NCI-H748 (cell line): ENCODE data around the gene SLFN5.
"Not testable (repeated sequence)": the region's sequence is repeated elsewhere in the genome, so short reads cannot be mapped to it uniquely, and the experiment has no call there.

Source experiments
- DNase-seq: peaks from one replicate; lab custom pipeline; 2025; ENCODE audit not compliant: unreplicated experiment; lab: John Stamatoyannopoulos, UW

The SLFN5 gene

DNA sequence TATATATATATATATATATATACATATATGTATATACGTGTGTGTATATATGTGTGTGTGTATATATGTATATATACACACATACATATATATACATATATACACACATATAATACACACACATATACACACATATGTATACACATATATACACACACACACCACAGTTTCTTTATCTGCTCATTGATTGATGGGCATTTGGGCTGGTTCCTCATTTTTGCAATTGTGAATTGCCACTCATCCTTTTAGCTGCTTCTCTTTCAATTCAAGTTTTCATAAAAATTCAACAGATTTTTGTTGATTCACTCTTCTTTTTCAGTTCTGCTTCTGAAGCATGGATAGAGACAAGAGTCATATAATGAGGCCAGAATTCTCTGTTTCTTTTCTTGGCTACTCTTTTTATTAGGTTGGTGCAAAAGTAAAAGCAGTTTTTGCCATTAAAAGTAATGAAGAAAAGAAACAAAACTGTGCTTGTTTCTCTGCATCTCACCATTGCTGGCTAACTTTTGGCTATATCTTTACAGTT is 44.5 kb downstream of the SLFN5 start:
- DNase-seq: no peak

DNA sequence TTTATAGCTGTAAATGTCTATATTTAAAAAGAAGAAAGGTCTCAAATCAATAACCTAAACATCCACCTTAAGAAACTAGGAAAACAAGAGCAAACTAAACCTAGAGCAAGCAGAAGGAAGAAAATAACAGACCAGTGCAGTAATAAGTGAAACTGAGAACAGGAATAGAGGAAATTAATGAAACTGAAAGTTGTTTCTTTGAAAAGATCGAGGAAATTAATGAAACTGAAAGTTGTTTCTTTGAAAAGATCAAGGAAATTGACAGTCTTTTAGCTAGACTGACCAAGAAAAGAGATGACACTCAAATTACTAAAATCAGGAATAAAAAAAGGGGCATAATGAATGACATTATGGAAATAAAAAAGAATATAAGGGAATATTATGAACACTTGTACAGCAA is 46.4 kb downstream of the SLFN5 start:
- no peak for DNase-seq

DNA sequence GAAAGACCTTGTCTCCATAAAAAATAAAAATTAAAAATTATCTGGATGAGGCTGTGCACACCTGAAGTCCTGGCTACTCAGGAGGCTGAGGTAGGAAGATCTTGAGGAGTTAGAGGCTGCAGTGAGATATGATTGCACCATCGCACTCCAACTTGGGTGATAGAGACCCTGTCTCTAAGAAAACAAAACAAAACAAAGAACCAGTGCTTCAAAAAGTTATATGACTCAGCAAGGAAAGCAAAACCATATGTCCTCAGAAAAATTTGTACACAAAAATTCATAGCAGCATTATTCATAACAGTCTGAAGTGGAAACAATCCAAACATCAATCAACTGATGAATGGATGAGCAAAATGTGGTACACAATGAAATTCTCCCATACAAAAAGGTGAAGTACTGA is 48.9 kb downstream of the SLFN5 start:
- DNase-seq: no peak

DNA sequence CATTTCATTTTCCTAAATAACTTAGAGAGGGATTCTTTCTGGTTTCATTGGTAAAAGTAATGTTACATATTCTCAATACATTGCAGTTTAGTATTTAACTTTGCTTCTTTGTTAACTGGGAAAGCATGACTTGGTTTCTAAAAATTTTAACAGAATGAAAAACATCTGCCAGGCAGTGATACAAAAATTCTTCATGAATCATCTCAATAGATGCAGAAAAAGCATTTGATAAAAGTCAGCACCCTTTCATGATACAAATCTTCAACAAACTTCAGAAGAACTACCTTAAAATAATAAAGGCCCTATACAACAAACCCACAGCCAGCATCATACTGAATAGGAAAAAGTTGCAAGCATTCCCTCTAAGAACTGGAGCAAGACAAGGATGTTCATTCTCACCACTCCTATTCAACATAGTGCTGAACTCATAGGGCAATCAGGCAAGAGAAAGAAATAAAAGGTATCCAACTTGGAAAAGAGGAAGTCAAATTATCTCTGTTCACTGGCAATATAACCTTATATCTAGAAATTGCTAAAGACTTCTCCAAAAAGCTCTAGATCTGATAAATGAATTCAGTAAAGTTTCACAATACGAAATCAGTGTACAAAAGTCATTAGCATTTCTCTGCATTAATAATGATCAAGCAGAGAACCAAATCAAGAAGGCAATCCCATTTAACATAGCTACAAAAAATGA is 50.4 kb downstream of the SLFN5 start:
- no peak for DNase-seq

DNA sequence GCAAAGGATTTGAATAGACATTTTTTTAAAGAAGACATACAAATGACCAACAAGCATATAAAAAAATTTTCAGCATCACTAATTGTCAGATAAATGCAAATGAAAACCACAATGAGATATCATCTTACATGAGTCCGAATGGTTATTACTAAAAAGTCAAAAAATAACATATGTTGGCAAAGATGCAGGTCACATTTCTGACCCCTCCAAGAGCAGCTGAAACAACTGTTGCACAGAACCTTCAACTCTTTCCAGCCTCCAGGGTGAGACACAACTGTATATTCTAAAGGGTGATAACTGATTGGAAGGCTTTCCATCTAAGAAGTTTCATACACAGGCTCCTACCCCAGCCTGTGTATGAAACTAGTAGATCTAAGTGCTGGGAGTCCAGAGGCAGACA is 51.9 kb downstream of the SLFN5 start:
- no peak for DNase-seq

DNA sequence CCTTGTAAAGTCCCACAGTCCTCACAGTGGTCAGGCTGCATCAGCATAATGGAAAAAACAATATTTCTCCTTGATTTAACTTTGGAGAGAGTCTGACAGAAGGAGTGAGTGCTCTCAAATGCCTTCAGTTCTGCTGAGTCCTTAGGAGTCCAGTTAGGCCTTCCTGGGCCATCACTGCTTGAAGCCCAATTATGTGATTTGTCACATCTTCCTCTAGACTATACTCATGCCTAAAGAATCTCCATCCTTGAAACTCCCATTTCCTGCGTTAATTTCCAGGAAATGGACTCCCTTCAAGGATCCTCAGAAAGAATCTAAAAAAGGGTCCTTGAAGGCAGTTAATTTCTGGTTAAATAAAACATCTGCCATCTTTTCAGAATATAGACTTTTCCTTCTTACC is 52.8 kb downstream of the SLFN5 start:
- DNase-seq: no peak

DNA sequence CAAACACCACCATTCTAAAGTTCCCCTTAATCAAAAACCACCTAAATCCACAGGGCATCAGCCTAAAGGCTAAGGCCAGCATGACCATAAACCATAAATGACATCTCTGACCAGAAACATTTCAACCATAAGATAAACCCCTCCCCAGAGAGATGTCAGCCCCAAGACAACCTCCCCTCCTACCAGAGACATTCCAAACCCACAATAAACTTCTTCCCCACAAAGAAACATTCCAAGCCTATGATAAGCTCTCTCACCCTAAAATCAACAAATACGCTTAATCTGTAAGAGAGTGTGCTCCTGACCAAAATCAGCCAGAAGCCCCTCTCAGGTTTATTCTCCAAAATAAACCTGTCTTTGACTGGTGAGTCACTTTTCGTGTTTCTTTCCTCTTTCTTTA is 54.8 kb downstream of the SLFN5 start:
- DNase-seq: no peak

DNA sequence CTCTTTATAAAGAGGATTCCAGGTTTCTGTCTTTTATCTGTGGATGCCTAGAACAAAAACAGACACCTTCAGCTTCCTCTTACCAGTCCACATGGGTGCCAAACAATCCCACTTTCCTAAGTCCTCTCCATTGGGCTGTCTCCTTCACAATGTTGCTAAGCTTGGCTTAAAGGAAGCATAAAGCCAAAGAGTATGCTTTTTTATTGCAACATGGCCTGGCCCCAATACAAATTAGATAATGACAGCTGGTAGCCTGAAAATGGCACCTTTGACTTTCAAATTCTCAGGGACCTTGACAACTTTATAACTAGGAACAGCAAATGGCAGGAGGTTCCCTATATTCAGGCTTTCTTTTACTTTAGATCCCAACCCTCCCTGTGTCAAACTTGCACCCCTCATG is 55.8 kb downstream of the SLFN5 start:
- DNase-seq: no peak

DNA sequence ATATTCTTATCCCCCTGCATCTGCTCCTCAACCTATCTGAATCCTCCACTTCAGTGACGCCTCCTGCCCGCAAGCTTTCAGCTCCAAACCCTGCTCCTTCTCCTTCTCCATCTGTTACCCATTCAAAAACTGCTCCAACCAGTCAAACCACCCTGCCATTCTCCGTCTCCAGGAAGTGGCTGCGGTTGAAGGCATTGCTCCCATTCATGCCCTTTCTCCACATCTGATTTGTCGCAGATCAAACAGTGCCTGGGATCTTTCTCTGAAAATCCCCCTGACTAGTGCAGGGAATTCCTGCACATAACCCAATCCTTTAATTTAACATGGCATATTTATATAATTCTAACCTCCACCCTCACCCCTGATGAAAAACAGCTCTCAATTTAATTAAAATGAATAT is 56.3 kb downstream of the SLFN5 start:
- DNase-seq: peak; percentile 54

DNA sequence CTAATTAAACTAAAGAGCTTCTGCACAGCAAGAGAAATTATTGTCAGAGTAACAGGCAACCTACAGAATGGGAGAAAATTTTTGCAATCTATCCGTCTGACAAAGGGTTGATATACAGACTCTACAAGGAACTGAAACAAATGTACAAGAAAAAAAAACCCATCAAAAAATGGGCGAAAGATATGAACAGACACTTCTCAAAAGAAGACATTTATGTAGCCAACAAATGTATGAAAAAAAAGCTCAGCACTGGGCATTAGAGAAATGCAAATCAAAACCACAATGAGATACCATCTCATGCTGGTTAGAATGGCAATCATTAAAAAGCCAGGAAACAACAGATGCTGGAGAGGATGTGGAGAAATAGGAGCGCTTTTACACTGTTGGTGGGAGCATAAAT is 66.5 kb downstream of the SLFN5 start:
- not testable (repeated sequence) for DNase-seq

DNA sequence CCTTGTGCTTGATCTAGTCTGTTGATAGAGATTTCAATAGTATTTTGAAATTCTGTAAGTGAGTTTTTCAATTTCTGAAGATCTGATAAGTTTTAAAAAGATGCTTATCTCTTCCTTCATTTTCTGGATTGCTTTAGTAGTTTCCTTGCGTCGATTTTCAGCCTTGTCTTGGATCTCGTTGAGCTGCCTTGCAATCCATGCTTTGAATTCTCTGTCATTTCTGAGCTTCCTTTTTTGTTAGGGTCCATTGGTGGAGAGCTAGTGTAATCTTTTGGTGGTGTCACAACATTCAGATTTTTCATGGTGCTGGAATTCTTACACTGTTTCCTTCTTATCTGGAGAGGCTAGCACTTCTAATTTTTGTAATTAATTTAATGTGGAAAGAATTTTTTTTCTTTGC is 69.5 kb downstream of the SLFN5 start:
- DNase-seq: no peak

DNA sequence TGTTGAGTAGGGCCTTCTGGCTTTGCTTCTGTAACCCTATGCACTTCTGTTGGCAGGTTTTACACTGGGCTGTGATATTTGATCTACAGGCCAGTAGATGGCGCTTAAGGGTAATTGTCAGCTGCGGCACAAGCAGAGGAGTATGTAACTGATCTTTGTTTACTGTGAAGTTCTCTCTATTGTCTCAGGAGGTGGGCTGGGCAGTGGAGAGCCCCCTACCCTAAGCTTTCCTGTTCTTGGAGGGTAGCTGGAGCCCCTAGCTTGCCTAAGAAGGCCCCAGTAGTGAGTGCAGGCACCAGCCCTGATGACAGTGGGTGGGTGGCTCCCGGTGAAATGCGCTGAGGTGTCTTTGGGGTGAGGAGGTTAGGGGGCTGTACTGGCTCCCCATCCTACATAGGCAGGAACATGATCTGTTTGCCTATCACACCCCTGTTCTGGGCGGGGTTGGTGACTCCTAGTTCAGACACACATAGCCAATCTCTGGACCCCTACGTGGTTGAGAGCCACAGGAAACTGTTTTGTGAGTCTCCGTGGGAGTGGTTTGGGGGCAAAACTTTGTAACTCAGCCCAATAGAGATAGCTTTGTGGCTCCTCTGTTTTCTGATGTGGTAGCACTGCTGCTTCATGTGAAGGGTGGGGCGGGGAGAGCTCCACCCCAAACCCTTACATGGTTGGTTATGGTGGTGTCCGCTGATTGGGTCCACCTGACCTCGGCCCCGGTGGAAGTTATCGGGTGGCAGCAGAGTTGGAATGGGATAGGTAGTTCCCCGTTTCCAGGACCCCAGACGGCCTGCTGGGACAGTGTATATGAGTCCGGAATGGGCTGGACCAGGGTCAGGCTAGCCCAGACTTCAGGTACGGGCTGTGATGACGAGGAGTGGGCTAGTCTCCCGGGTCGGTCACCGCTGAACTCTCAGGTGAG is 70.2 kb downstream of the SLFN5 start:
- peak; percentile 55 for DNase-seq

DNA sequence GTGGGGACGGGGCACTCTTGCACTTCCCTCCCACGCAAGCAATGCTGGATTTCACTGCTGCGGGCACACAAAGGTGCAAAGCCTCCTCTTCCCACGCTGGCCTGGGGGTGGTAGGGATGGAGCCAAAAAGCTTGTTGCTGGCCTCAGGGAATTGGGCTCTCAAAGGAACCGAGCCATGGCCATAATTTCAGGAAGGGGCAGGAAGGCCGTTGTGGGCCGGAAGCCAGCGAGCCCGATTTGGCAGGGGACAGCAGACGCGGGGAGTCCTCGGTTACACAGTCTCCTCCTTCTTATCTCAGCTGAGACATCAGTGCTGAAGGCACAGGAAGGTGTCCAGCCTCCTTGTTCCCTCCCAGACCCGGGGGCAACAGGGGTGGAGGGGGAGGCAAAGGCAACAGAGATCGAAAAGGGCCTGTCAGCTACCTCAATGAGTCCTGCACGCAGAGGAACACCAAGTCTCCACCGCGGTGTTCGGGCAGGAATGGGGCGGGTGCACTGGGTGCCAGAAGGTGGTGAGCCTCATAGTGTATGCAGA is 71.1 kb downstream of the SLFN5 start:
- no peak for DNase-seq

DNA sequence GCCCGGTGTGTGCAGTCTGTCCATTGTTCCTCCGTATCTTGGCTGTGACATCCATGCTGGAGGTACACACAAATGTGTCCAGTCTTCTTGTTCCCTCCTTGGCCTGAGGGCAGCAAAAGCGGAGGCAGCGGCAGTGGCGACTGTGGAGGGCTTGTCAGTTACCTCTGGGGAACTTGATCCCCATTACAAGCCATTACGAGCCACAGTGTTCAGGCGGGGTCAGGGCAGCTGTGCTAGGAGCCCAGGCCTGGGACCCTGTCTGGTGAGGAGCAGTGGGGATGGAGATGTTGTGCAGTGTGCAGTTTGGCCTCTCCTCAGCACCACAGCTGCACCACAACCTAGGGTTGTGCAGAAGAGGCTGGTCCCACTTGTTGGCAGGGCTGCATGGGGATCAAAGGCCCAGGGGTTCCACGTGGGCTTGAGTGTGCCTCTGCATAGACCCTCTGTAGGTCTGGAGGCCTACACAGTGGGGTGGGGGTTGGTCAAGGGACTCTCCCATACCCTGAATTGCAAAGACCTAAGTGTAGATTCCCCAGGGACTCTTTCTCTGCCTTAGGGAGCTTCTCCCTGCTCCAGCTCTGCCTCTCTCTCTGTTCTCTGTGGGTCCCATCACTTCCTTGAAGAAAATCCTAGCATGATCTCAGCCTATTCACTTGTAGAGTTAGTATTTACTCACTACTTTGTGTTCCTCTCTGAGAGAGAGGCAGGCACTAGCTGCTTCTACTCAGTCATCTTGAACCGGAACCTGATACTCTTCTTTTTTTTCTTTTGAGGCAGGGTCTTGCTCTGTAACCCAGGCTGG is 71.7 kb downstream of the SLFN5 start:
- DNase-seq: no peak

DNA sequence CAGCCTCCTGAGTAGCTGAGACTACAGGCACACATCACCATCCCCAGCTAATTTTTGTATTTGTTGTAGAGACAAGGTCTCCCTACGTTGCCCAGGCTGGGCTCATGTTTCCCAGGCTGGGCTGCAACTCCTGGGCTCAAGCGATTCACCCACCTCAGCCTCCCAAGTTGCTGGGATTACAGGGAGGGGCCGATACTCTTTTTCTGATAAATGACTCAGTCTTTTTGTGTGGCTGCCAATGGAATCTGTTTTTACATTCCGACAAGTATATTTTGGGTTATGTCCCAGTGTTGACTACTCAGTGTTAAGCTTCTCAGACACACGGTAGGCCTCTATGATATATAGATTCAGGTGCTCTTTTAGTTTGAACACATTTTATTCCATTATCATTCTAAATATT is 72.4 kb downstream of the SLFN5 start:
- DNase-seq: no peak

DNA sequence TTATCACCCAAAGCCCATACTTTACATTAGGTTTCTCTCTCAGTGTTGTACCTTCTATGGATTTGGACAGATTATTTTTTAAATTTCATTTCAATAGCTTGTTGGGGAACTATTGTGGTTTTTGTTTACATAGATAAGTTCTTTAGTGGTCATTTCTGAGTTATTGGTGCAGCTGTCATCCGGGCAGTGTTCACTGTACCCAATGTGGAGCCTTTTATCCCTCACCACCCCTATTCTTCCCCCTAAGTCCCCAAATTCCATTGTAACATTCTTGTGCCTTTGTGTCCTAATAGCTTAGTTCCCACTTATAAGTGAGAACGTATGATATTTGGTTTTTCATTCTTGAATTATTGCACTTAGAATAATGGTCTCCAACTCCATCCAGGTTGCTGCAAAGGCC is 73.1 kb downstream of the SLFN5 start:
- no peak for DNase-seq

DNA sequence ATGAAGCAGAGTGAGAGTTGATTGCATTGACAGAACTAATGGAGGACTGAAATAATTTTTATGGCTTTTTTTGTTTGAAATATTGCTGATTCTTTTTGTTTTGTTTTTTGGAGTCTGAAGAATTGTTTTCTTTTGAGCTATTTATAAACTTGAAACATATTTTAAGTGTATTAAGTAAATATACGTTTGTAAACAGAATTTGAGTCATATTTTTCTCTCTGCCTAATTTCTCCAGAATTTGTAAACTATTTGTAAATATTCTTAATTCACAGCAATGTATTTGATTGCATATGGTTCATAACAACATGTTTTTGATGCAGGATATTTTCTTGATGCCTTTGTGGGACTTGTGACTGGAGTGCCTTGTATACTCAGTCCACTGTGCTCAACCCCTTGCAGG is 79.9 kb downstream of the SLFN5 start:
- DNase-seq: no peak
